ENCODE measurements around the gene LCE2A.

DNA sequence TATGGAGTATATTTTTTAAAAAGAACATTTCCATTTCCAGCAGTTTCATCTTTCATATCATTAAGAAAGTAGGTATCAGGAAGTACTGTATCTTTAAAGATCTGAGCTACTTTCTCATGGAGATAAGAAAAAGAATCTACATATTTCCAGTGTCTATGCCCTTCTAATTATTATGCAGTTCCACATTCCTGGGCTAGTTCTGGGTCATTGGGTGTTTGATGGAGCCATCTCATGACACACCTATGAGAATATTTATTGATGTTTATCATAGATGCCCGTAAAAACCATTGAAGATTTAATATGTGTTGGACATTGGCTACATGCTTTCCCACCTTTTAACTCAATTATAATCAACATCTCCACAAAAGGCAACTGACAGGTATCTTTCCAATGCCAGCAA is 30.8 kb downstream of the LCE2A start:
- no peak for TF ChIP-seq POLR2A (conservative IDR thresholded peaks at IDR 0.05)
- TF ChIP-seq RB1 (IDR thresholded peaks at IDR 0.05; ENCODE audit: low read depth) = no peak
- TF ChIP-seq, protein P1, sequence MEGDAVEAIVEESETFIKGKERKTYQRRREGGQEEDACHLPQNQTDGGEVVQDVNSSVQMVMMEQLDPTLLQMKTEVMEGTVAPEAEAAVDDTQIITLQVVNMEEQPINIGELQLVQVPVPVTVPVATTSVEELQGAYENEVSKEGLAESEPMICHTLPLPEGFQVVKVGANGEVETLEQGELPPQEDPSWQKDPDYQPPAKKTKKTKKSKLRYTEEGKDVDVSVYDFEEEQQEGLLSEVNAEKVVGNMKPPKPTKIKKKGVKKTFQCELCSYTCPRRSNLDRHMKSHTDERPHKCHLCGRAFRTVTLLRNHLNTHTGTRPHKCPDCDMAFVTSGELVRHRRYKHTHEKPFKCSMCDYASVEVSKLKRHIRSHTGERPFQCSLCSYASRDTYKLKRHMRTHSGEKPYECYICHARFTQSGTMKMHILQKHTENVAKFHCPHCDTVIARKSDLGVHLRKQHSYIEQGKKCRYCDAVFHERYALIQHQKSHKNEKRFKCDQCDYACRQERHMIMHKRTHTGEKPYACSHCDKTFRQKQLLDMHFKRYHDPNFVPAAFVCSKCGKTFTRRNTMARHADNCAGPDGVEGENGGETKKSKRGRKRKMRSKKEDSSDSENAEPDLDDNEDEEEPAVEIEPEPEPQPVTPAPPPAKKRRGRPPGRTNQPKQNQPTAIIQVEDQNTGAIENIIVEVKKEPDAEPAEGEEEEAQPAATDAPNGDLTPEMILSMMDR (IDR thresholded peaks at IDR 0.05 in 2 of 3, conservative IDR thresholded peaks at IDR 0.05 in 1 of 3; ENCODE audit: insufficient read depth in 2 of 3, low read depth in 1 of 3, low read length in 3 of 3) = no peak
- no peak for TF ChIP-seq ELF4 (CRISPR knock-in tag; IDR thresholded peaks at IDR 0.05)
- TF ChIP-seq FOSL1 (tag; conservative IDR thresholded peaks at IDR 0.05) = no peak
- TF ChIP-seq ZNF232 (CRISPR knock-in tag; IDR thresholded peaks at IDR 0.05) = no peak
- TF ChIP-seq TGIF2 (CRISPR knock-in tag; IDR thresholded peaks at IDR 0.05) = no peak
- TF ChIP-seq SOX6 (IDR thresholded peaks at IDR 0.05) = no peak
- no peak for TF ChIP-seq FOS (IDR thresholded peaks at IDR 0.05; ENCODE audit: extremely low read depth, insufficient read length)
- TF ChIP-seq, protein P2, sequence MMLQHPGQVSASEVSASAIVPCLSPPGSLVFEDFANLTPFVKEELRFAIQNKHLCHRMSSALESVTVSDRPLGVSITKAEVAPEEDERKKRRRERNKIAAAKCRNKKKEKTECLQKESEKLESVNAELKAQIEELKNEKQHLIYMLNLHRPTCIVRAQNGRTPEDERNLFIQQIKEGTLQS (IDR thresholded peaks at IDR 0.05) = no peak
- TF ChIP-seq, protein P2 (CRISPR knock-in tag; conservative IDR thresholded peaks at IDR 0.05) = no peak
- TF ChIP-seq, protein P3, sequence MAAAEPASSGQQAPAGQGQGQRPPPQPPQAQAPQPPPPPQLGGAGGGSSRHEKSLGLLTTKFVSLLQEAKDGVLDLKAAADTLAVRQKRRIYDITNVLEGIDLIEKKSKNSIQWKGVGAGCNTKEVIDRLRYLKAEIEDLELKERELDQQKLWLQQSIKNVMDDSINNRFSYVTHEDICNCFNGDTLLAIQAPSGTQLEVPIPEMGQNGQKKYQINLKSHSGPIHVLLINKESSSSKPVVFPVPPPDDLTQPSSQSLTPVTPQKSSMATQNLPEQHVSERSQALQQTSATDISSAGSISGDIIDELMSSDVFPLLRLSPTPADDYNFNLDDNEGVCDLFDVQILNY (CRISPR knock-in tag; IDR thresholded peaks at IDR 0.05) = no peak

All from K562 (cell line).